ENCODE results near the gene STAT5B. TPM values are rescaled to one million over a fixed set of nuclear protein-coding genes. Genes with fewer than 3 reads are reported as not detected.

STAT5B gene
- total and polyA plus RNA-seq, 7 donors = 15.9 to 90.1 (median 68.8) TPM

DNA sequence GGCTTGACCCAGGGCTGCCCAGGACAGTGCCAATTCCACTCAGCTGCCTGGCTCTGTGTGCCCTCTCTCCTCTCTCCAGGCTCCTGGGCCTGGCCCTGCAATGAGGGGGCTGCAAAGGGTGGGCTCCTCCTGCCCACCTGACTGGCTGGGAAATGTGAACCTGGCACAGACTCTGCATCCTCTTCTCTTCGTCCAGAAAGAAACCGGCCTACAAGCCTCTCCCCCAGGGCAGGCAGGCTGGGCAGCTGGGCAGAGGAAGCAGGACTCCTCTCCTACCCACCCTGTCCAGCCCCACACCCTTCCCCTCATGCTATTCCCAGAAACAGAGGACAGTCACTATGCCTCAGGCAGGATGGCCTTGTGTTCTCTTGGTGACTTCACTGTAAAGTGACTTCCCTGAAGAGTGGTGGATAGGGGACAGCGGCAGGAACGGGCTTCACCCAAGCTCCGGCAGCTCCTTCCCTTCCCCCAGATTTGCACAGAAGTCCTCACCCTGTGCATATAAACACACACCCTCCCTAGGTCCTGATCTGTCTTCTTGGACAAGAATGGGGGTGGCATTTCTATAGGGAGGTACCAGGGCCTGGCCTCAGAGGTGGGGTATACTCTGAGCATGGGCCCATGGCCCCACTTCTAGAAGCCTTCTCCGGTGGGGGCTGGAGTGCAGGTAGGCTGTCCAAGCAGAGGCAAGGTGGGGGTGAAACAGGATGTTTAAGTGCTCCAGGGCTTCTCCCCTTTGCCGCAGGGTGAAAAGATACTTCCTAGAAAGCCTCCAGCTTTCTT is 7.2 kb upstream of the STAT5B start:
- intact Hi-C loops (cut with DNase I) = no loop called here
- WGBS, 3 donors = 83 to 92% (median 87%) methylated on average over 7 of the region's 7 CpGs
- H3K27ac ChIP-seq = no peak overlapping the region
- H3K27me3 ChIP-seq (ENCODE audit: insufficient read depth in 3 of 3, low read length in 2 of 3) = no peaks in the 10 kb centered on the region
- H3K9me3 ChIP-seq = no peaks in the 10 kb centered on the region
- DNase-seq (peak in 1 of 2 donors; percentile 27), ATAC-seq (no peak)
- H3K4me1 ChIP-seq = peaks cover 13% of the 10 kb centered on the region
- TF ChIP-seq CTCF (IDR thresholded peaks at IDR 0.05) = no peak
- no peaks in the 10 kb centered on the region for H3K36me3 ChIP-seq (ENCODE audit: insufficient read depth in 1 of 2, low read depth in 1 of 2)
- H3K4me3 ChIP-seq = no peak overlapping the region

DNA sequence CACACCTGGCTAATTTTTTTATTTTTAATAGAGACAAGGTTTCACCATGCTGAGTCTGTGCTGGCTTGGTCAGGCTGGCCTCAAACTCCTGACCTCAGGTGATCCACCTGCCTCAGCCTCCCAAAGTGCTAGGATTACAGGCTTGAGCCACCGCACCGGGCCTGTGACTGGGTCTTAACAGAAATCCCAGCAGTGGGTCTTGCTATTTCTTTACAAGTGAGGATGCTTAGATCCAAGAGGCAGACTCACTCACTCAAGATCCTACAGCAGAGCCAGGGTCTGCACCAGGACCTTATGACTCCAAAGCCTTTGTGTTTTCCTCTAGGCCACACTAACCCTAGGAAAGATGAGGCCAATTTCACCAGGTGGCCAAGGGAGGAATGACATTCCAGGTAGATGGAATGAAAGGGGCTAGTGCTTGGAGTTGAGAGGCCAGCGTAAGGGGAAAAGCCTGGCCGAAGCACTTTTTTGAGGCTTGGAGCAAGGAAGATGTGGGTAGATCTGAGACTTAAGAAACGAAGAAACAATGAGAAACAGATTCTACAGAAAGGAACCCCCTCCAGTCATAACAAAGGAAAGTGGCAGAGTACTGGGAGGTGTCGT is 6.4 kb upstream of the STAT5B start:
- H3K36me3 ChIP-seq (ENCODE audit: insufficient read depth in 1 of 2, low read depth in 1 of 2) = no peaks in the 10 kb centered on the region
- H3K4me3 ChIP-seq = no peak overlapping the region
- ATAC-seq (no peak), DNase-seq (peak in 1 of 2 donors; percentile 2)
- H3K27ac ChIP-seq = no peak overlapping the region
- no peaks in the 10 kb centered on the region for H3K27me3 ChIP-seq (ENCODE audit: insufficient read depth in 3 of 3, low read length in 2 of 3)
- TF ChIP-seq CTCF (IDR thresholded peaks at IDR 0.05) = no peak
- H3K4me1 ChIP-seq = peaks cover 10% of the 10 kb centered on the region
- no peaks in the 10 kb centered on the region for H3K9me3 ChIP-seq
- intact Hi-C loops (cut with DNase I) = no loop called here
- WGBS, 3 donors = 92 to 96% (median 92%) methylated on average over 6 of the region's 6 CpGs

- Histone ChIP-seq H3K4me3 (no peak overlapping the region), H3K4me1 (peaks cover 6% of the 10 kb centered on the region), H3K36me3 (ENCODE audit: insufficient read depth in 1 of 2, low read depth in 1 of 2) (no peaks in the 10 kb centered on the region), H3K27ac (no peak overlapping the region), H3K9me3 (no peaks in the 10 kb centered on the region), H3K27me3 (ENCODE audit: insufficient read depth in 3 of 3, low read length in 2 of 3) (no peaks in the 10 kb centered on the region)
- no peak for TF ChIP-seq CTCF (IDR thresholded peaks at IDR 0.05)
- ATAC-seq (no peak), DNase-seq (peak in 1 of 2 donors; percentile 45)
- WGBS, 3 donors = 86 to 88% (median 87%) methylated on average over 7 of the region's 7 CpGs
- intact Hi-C loops (cut with DNase I) = no loop called here
Observed at GRCh38 chr17:42281571-42282096, 5.4 kb upstream of the STAT5B start.

- no peak overlapping the region for H3K27ac ChIP-seq
- no peak overlapping the region for H3K4me3 ChIP-seq
- H3K4me1 ChIP-seq = peaks cover 9% of the 10 kb centered on the region
- intact Hi-C loops (cut with DNase I) = loop anchor here (5.0 to 10.0 kb wide), 2 partner anchors 48 to 145 kb away; no protein-coding TSS in a partner anchor
- WGBS, 3 donors = 74 to 85% (median 75%) methylated on average over 4 of the region's 4 CpGs
- H3K27me3 ChIP-seq (ENCODE audit: insufficient read depth in 3 of 3, low read length in 2 of 3) = no peaks in the 10 kb centered on the region
- no peaks in the 10 kb centered on the region for H3K36me3 ChIP-seq (ENCODE audit: insufficient read depth in 1 of 2, low read depth in 1 of 2)
- no peak for DNase-seq
- ATAC-seq = peak in 1 of 4 donors; percentile 34
- no peaks in the 10 kb centered on the region for H3K9me3 ChIP-seq
- no peak for TF ChIP-seq CTCF (IDR thresholded peaks at IDR 0.05)
Observed at GRCh38 chr17:42279776-42280630, 3.8 kb upstream of the STAT5B start.

Data from psoas muscle (tissue), 8 donors.